Measurements from ENCODE around the gene EEF2K. TPM values are rescaled to one million over a fixed set of nuclear protein-coding genes. Genes with fewer than 3 reads are reported as not detected.

The EEF2K gene
- total RNA-seq (2021; ENCODE audit: unreplicated experiment) (31.0 TPM), Bru-seq, nascent RNA (percentile 66 among the genes with signal in this experiment), BruChase-seq, experiment 1, labeled RNA remaining after a 6-hour chase (percentile 74 among the genes with signal in this experiment), BruChase-seq, experiment 2, labeled RNA remaining after a 2-hour chase (percentile 73 among the genes with signal in this experiment)
- polyA plus RNA-seq (2012), result 11.8 and 13.3 TPM in 2 replicates
- long read RNA-seq, full-length matches to known transcripts, result 16 of 50 reads
- long read RNA-seq, partial matches to known transcripts, result 17 of 50 reads
- long read RNA-seq, other reads (novel, unspliced or antisense), result 17 of 50 reads

- H3K9ac ChIP-seq (ENCODE audit: low read length), result peak within 1 kb of the TSS; percentile 90
- H3K4me2 ChIP-seq (ENCODE audit: low read length), result peak within 1 kb of the TSS; percentile 93
- H3K36me3 ChIP-seq (ENCODE audit: control insufficient read depth in 1 of 2, insufficient read depth in 2 of 2, low read length in 2 of 2), result peaks cover 0 to 7% of the 10 kb centered on the region in 2 experiments; a peak in 1 of 4 replicates
- no peaks in the 10 kb centered on the region for H4K20me1 ChIP-seq (ENCODE audit: insufficient read depth)
- ATAC-seq, result peak; percentile 91
- H3K9me3 ChIP-seq (ENCODE audit: control insufficient read depth in 1 of 2, insufficient read depth in 1 of 2, low read depth in 1 of 2, low read length in 2 of 2), result no peaks in the 10 kb centered on the region; a peak in 1 of 4 replicates
- ChIA-PET POLR2A (no interaction called here), RAD21 (ENCODE audit: low non-redundant PET in 1 of 2, low total read pairs in 2 of 2, uncharacterized antibody in 2 of 2, unreplicated experiment in 2 of 2) (interaction anchor here (0.9 to 1.0 kb wide), 2 partner anchors 15 to 94 kb away, joined by 3 read pairs; no protein-coding TSS in a partner anchor), CTCF (interaction anchor here (0.7 to 1.0 kb wide), 2 partner anchors 92 to 94 kb away, joined by 3 to 8 read pairs; no protein-coding TSS in a partner anchor)
- BruUV-seq (replicated peaks), result no TSS peak
- peak within 1 kb of the TSS; percentile 28 for H2AFZ ChIP-seq (ENCODE audit: low read depth, low read length, poor library complexity, severe bottlenecking)
- intact Hi-C loops (cut with micrococcal nuclease), result loop anchor here (1.0 to 2.0 kb wide), 2 partner anchors 27 to 91 kb away; partner anchors contain the start of gene POLR3E
- peaks cover 48% of the 10 kb centered on the region for H3K79me2 ChIP-seq (ENCODE audit: insufficient read depth, low read length)
- peak; percentile 80 for TF ChIP-seq RAD21 (IDR thresholded peaks at IDR 0.05; ENCODE audit: low read depth)
- TF ChIP-seq POLR2AphosphoS5 (IDR thresholded peaks at IDR 0.05; ENCODE audit: low read depth, low read length), result peak; percentile 89
- peak; percentile 61 to 96 (median 62) for TF ChIP-seq CTCF (IDR thresholded peaks at IDR 0.05 in 2 of 3, conservative IDR thresholded peaks at IDR 0.05 in 1 of 3; ENCODE audit: borderline replicate concordance in 1 of 3, insufficient read depth in 1 of 3, low read depth in 2 of 3, low read length in 2 of 3)
- TF ChIP-seq ELF1 (IDR thresholded peaks at IDR 0.05; ENCODE audit: borderline replicate concordance, low read depth), result no peak
- peak; percentile 72 for TF ChIP-seq ZFX (IDR thresholded peaks at IDR 0.05)
- peak; percentile 91 for TF ChIP-seq CBX3 (IDR thresholded peaks at IDR 0.05; ENCODE audit: low read depth)
- no peak for TF ChIP-seq EZH2 (IDR thresholded peaks at IDR 0.05)
- TF ChIP-seq CEBPB (IDR thresholded peaks at IDR 0.05; ENCODE audit: low read depth), result no peak; the same call in 1 of the 2 replicates
- TF ChIP-seq ZNF274 (IDR thresholded peaks at IDR 0.05; ENCODE audit: low read depth, low read length), result no peak
- peak; percentile 79 for TF ChIP-seq YY1 (IDR thresholded peaks at IDR 0.05; ENCODE audit: extremely low read depth, insufficient replicate concordance, low read depth, low read length)
- TF ChIP-seq TCF7L2 (IDR thresholded peaks at IDR 0.05; ENCODE audit: borderline replicate concordance, extremely low read depth, insufficient read depth, insufficient read length), result peak; percentile 76
- no peak; the same call in 1 of the 2 replicates for TF ChIP-seq EGR1 (IDR thresholded peaks at IDR 0.05; ENCODE audit: low read depth)
- TF ChIP-seq SIN3A (IDR thresholded peaks at IDR 0.05; ENCODE audit: low read depth), result peak; percentile 88
- TF ChIP-seq SP1 (IDR thresholded peaks at IDR 0.05; ENCODE audit: low read depth), result peak; percentile 65
- peak; percentile 97 for TF ChIP-seq MAX (IDR thresholded peaks at IDR 0.05)
- TF ChIP-seq REST (IDR thresholded peaks at IDR 0.05; ENCODE audit: low read depth), result no peak
- H3K27me3 ChIP-seq (ENCODE audit: insufficient read depth, low read length), result no peaks in the 10 kb centered on the region
- H3K9me2 ChIP-seq (ENCODE audit: insufficient read depth), result no peaks in the 10 kb centered on the region
- H3K4me3 ChIP-seq (replicated peaks in 1 of 2; ENCODE audit: low read depth in 1 of 2, low read length in 2 of 2), result peak within 1 kb of the TSS; percentile 84 to 94
- H3K4me1 ChIP-seq (ENCODE audit: control insufficient read depth in 1 of 2, insufficient read depth in 2 of 2, low read length in 2 of 2), result peaks cover 16 to 25% of the 10 kb centered on the region in 2 experiments
- peak; percentile 95 for DNase-seq (ENCODE audit: low read depth, low spot score)
- H3K27ac ChIP-seq (ENCODE audit: low read depth, low read length), result peak within 1 kb of the TSS; percentile 85
Observed at GRCh38 chr16:22206013-22206841, at the start of gene EEF2K. TSS of gene EEF2K (plus strand) at chr16:22206278. CDS start at chr16:22225730, 19,452 bp downstream.
